HEK293T (cell line): ENCODE data around the gene KIF5C.

ENCODE experiments used
- CTCF ChIA-PET: fragments of 350-600 bp; formaldehyde crosslinking; extraction: SDS; loops from one replicate; lab custom pipeline; 2021; ENCODE audit warnings: antibody characterized with exemption, inconsistent platforms; lab: Yijun Ruan, JAX
- POLR2A ChIA-PET: fragments of 350-600 bp; formaldehyde crosslinking; extraction: SDS; loops from one replicate; lab custom pipeline; 2020; ENCODE audit warnings: antibody characterized with exemption, inconsistent platforms; lab: Yijun Ruan, JAX
- DNase-seq: peaks from one replicate; pipeline ENCODE4 v3.0.0; 2012; ENCODE audit warnings: mixed read lengths; ENCODE audit errors: extremely low spot score
- ARNT ChIP-seq: fragments of 450-650 bp; IDR thresholded peaks from 2 replicates; pipeline ENCODE4 v1.6.1; 2017; ENCODE audit warnings: mild to moderate bottlenecking
- BHLHE40 ChIP-seq: fragments of 450-650 bp; IDR thresholded peaks from 2 replicates; pipeline ENCODE4 v1.6.1; 2016; ENCODE audit warnings: mild to moderate bottlenecking, moderate library complexity, borderline replicate concordance
- CTBP1 ChIP-seq: fragments of 450-650 bp; IDR thresholded peaks from 2 replicates; pipeline ENCODE4 v1.6.1; 2016; ENCODE audit warnings: borderline replicate concordance
- ELF4 ChIP-seq: fragments of 450-650 bp; IDR thresholded peaks from 2 replicates; pipeline ENCODE4 v1.6.1; 2017; ENCODE audit warnings: antibody characterized with exemption
- FOXA1 ChIP-seq: fragments of 450-650 bp; IDR thresholded peaks from 2 replicates; pipeline ENCODE4 v1.6.1; 2016; ENCODE audit warnings: mild to moderate bottlenecking
- FOXK2 ChIP-seq: fragments of 450-650 bp; IDR thresholded peaks from 2 replicates; pipeline ENCODE4 v1.6.1; 2016; ENCODE audit warnings: mild to moderate bottlenecking
- FOXM1 ChIP-seq: fragments of 450-650 bp; IDR thresholded peaks from 2 replicates; pipeline ENCODE4 v1.6.1; 2017; ENCODE audit warnings: mild to moderate bottlenecking, borderline replicate concordance
- HDGF ChIP-seq: fragments of 450-650 bp; IDR thresholded peaks from 2 replicates; pipeline ENCODE4 v1.6.1; 2017; ENCODE audit warnings: antibody characterized with exemption, borderline replicate concordance
- L3MBTL2 ChIP-seq: fragments of 450-650 bp; conservative IDR thresholded peaks from 2 replicates; pipeline ENCODE4 v1.6.1; 2016; ENCODE audit warnings: mild to moderate bottlenecking
- LEF1 ChIP-seq: fragments of 450-650 bp; IDR thresholded peaks from 2 replicates; pipeline ENCODE4 v1.6.1; 2017; ENCODE audit warnings: mild to moderate bottlenecking, borderline replicate concordance
- NFRKB ChIP-seq: fragments of 450-650 bp; IDR thresholded peaks from 2 replicates; pipeline ENCODE4 v1.6.1; 2016; ENCODE audit warnings: mild to moderate bottlenecking, moderate library complexity
- PKNOX1 ChIP-seq: fragments of 450-650 bp; IDR thresholded peaks from 2 replicates; pipeline ENCODE4 v1.6.1; 2016
- SP1 ChIP-seq: fragments of 450-650 bp; IDR thresholded peaks from 2 replicates; pipeline ENCODE4 v1.6.1; 2017
- SUZ12 ChIP-seq: fragments of 450-650 bp; IDR thresholded peaks from 2 replicates; pipeline ENCODE4 v1.6.1; 2016; ENCODE audit warnings: mild to moderate bottlenecking
- TARDBP ChIP-seq: fragments of 450-650 bp; IDR thresholded peaks from 2 replicates; pipeline ENCODE4 v1.6.1; 2016
- ZNF384 ChIP-seq: fragments of 450-650 bp; IDR thresholded peaks from 2 replicates; pipeline ENCODE4 v1.6.1; 2016

KIF5C gene

GRCh38 chr2:148874868-148875341 lies at the start of gene KIF5C:
KIF5C (plus strand) TSS chr2:148875227; CDS start chr2:148875618, 391 bp downstream.
- DNase-seq: peak; percentile 97

GRCh38 chr2:148826791-148827190 lies 48.2 kb upstream of the KIF5C start:
- ChIA-PET CTCF (no interaction called here), POLR2A (no interaction called here)
- TF ChIP-seq ARNT: no peak
- TF ChIP-seq NFRKB: no peak
- no peak for TF ChIP-seq TARDBP
- no peak for TF ChIP-seq L3MBTL2
- TF ChIP-seq ELF4: no peak
- TF ChIP-seq CTBP1: no peak
- no peak for TF ChIP-seq HDGF
- TF ChIP-seq FOXM1: no peak
- no peak for TF ChIP-seq PKNOX1
- no peak for TF ChIP-seq SUZ12
- no peak for TF ChIP-seq ZNF384
- TF ChIP-seq FOXA1: no peak
- TF ChIP-seq BHLHE40: no peak
- no peak for TF ChIP-seq FOXK2
- no peak for TF ChIP-seq LEF1
- TF ChIP-seq SP1: no peak
- DNase-seq: no peak

More at GRCh38 chr2:148874868-148875341, at the start of gene KIF5C:
- TF ChIP-seq PKNOX1: no peak
- no peak for TF ChIP-seq FOXM1
- TF ChIP-seq SUZ12: no peak
- TF ChIP-seq TARDBP: no peak
- no peak for TF ChIP-seq FOXA1
- TF ChIP-seq SP1: no peak
- TF ChIP-seq ZNF384: no peak
- no peak for TF ChIP-seq HDGF
- no peak for TF ChIP-seq CTBP1
- TF ChIP-seq LEF1: no peak
- TF ChIP-seq ARNT: no peak
- TF ChIP-seq L3MBTL2: no peak
- no peak for TF ChIP-seq FOXK2
- TF ChIP-seq ELF4: no peak
- TF ChIP-seq NFRKB: no peak
- TF ChIP-seq BHLHE40: no peak
- ChIA-PET CTCF (no interaction called here), POLR2A (no interaction called here)

- ChIA-PET POLR2A (no interaction called here), CTCF (no interaction called here)
Observed at GRCh38 chr2:148828941-148829340, 46.1 kb upstream of the KIF5C start.

GRCh38 chr2:148829618-148830017 lies 45.4 kb upstream of the KIF5C start:
- CTCF ChIA-PET: no interaction called here
- DNase-seq: no peak
- TF ChIP-seq SP1 (no peak), CTBP1 (no peak), L3MBTL2 (no peak), SUZ12 (no peak), ELF4 (no peak), PKNOX1 (no peak), HDGF (no peak), ZNF384 (no peak), TARDBP (no peak), LEF1 (no peak), FOXA1 (no peak), BHLHE40 (no peak), FOXK2 (no peak), FOXM1 (no peak), NFRKB (no peak), ARNT (no peak)
- POLR2A ChIA-PET: no interaction called here

More at GRCh38 chr2:148828941-148829340, 46.1 kb upstream of the KIF5C start:
- no peak for DNase-seq
- TF ChIP-seq SUZ12 (no peak), HDGF (no peak), NFRKB (no peak), FOXM1 (no peak), FOXK2 (no peak)

GRCh38 chr2:148832637-148833036 lies 42.4 kb upstream of the KIF5C start:
- CTCF ChIA-PET: no interaction called here
- TF ChIP-seq ZNF384 (no peak), ARNT (no peak), PKNOX1 (peak; percentile 78), TARDBP (no peak), ELF4 (no peak), SP1 (no peak)
- POLR2A ChIA-PET: no interaction called here
- DNase-seq: no peak

- no peak for TF ChIP-seq FOXM1
- no peak for TF ChIP-seq NFRKB
- no peak for TF ChIP-seq SP1
- no peak for TF ChIP-seq ARNT
- TF ChIP-seq ELF4: no peak
- TF ChIP-seq SUZ12: no peak
- TF ChIP-seq FOXK2: no peak
- TF ChIP-seq TARDBP: no peak
- no peak for TF ChIP-seq BHLHE40
- TF ChIP-seq FOXA1: no peak
- no peak for TF ChIP-seq PKNOX1
- TF ChIP-seq ZNF384: no peak
- no peak for TF ChIP-seq CTBP1
- no peak for TF ChIP-seq L3MBTL2
- no peak for TF ChIP-seq LEF1
- no peak for TF ChIP-seq HDGF
- CTCF ChIA-PET: no interaction called here
- DNase-seq: no peak
- POLR2A ChIA-PET: no interaction called here
Observed at GRCh38 chr2:148842050-148842449, 33.0 kb upstream of the KIF5C start.
